PFSK-1 (cell line): ENCODE results near the gene ASCL2.

Experiments used
- FOXP2 ChIP-seq: optimal IDR thresholded peaks from 2 replicates; pipeline ENCODE3; 2011; ENCODE audit warnings: borderline replicate concordance, control low read depth, inconsistent platforms; ENCODE audit not compliant: insufficient read depth; ENCODE audit errors: extremely low read length, extremely low read depth
- POLR2AphosphoS5 ChIP-seq: IDR thresholded peaks from 2 replicates; pipeline ENCODE4 v1.6.1; 2012; ENCODE audit warnings: low read depth, mild to moderate bottlenecking, control low read depth, low read length, moderate library complexity
- SIN3A ChIP-seq: IDR thresholded peaks from 2 replicates; pipeline ENCODE4 v1.6.1; 2012; ENCODE audit warnings: mild to moderate bottlenecking, low read length, moderate library complexity, borderline replicate concordance; ENCODE audit not compliant: insufficient read depth
- TAF1 ChIP-seq: IDR thresholded peaks from 2 replicates; pipeline ENCODE4 v1.6.1; 2012; ENCODE audit warnings: low read length, control low read depth, borderline replicate concordance; ENCODE audit not compliant: insufficient read depth
- TF ChIP-seq, protein P1 (sequence below), 2 experiments: IDR thresholded peaks; 2 replicates each; pipeline versions ENCODE4 v1.6.1 to v1.8.0; 2011 to 2012; ENCODE audit warnings: low read depth in 2 of 2, low read length in 2 of 2, control low read depth in 1 of 2, inconsistent platforms in 1 of 2, mild to moderate bottlenecking in 1 of 2, moderate library complexity in 1 of 2; ENCODE audit not compliant: insufficient read depth in 1 of 2

The ASCL2 gene

DNA sequence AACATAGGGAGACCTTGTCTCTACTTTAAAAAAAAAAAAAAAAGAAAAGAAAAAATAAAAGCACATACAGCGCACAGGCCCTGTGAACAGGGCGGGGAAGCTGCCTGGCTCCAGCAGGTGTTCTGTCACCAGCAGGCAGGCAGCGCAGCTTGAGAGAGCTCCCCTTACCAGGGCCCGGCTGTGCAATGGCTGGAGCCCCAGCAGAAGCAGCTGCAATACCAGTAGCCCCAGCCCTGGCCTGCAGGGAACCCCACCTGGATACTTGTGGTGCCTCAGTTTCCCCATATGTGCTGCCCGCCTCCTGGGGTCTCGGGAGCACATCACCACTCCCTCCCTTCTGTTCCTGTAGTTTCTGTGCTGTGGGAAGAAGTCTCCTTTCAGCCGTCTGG is 43.7 kb upstream of the ASCL2 start:
- TF ChIP-seq SIN3A, result no peak
- TF ChIP-seq TAF1, result no peak
- TF ChIP-seq, protein P1, sequence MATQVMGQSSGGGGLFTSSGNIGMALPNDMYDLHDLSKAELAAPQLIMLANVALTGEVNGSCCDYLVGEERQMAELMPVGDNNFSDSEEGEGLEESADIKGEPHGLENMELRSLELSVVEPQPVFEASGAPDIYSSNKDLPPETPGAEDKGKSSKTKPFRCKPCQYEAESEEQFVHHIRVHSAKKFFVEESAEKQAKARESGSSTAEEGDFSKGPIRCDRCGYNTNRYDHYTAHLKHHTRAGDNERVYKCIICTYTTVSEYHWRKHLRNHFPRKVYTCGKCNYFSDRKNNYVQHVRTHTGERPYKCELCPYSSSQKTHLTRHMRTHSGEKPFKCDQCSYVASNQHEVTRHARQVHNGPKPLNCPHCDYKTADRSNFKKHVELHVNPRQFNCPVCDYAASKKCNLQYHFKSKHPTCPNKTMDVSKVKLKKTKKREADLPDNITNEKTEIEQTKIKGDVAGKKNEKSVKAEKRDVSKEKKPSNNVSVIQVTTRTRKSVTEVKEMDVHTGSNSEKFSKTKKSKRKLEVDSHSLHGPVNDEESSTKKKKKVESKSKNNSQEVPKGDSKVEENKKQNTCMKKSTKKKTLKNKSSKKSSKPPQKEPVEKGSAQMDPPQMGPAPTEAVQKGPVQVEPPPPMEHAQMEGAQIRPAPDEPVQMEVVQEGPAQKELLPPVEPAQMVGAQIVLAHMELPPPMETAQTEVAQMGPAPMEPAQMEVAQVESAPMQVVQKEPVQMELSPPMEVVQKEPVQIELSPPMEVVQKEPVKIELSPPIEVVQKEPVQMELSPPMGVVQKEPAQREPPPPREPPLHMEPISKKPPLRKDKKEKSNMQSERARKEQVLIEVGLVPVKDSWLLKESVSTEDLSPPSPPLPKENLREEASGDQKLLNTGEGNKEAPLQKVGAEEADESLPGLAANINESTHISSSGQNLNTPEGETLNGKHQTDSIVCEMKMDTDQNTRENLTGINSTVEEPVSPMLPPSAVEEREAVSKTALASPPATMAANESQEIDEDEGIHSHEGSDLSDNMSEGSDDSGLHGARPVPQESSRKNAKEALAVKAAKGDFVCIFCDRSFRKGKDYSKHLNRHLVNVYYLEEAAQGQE (IDR thresholded peaks at IDR 0.05; ENCODE audit: insufficient read depth in 1 of 2, low read depth in 2 of 2, low read length in 2 of 2), result no peak
- TF ChIP-seq FOXP2, result no peak
- no peak for TF ChIP-seq POLR2AphosphoS5

GRCh38 chr11:2313051-2313951 is 42.9 kb upstream of the ASCL2 start:
- TF ChIP-seq POLR2AphosphoS5 (no peak), FOXP2 (no peak), SIN3A (no peak), TAF1 (no peak)
- TF ChIP-seq, protein P1 (IDR thresholded peaks at IDR 0.05; ENCODE audit: insufficient read depth in 1 of 2, low read depth in 2 of 2, low read length in 2 of 2), result no peak

DNA sequence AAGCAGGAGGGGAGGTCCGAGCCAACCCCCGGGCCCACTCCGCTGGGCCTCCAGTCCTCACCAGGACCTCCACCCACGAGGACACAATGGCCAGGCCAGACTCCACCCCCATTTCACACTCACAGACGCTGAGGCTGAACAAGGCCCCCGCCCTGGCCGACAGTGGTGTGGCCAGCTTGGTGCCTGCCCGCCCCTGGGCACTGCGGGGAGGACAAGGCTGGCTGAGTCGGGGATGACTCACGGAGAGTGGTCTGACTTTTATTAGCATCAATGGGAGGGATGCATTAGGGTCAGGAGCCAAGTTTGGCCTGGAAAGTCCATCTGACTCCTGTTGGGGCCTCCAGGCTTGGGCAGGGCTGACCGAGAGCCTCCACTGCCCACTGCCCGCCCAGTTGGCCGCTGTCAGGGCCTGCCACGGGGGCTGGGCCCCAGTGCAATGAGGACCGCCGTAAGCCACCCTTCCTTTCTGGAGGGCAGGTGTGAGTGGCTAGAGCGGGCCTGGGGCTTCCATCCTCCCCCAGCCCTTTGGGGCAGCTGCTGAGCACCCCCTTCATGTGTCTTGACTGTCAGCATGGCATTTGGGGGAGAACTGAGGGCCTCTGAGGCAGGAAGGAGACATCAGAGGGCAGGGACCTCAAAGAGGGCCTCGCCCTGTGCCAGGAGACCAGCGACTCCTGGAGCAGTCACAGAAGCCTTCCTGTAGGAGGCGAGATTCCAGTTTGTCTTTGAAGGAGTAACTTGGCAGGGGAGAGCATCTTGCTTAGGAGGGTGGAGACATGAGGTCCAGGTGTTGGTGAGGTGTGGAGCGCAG is 42.0 kb upstream of the ASCL2 start:
- no peak for TF ChIP-seq POLR2AphosphoS5
- TF ChIP-seq, protein P1 (IDR thresholded peaks at IDR 0.05; ENCODE audit: insufficient read depth in 1 of 2, low read depth in 2 of 2, low read length in 2 of 2), result no peak
- no peak for TF ChIP-seq TAF1
- TF ChIP-seq SIN3A, result no peak
- TF ChIP-seq FOXP2, result no peak

GRCh38 chr11:2311353-2312133 is 41.2 kb upstream of the ASCL2 start:
- TF ChIP-seq FOXP2 (no peak), POLR2AphosphoS5 (no peak), TAF1 (no peak), SIN3A (no peak)
- TF ChIP-seq, protein P1 (IDR thresholded peaks at IDR 0.05; ENCODE audit: insufficient read depth in 1 of 2, low read depth in 2 of 2, low read length in 2 of 2), result no peak
